HepG2 (cell line): ENCODE results near the gene MAGEA12. TPM values are rescaled to one million over a fixed set of nuclear protein-coding genes. Genes with fewer than 3 reads are reported as not detected.

Experiments
- ATAC-seq: fragments of 200-7000 bp; cut with Tn5 transposase; 3 replicates; pipeline ENCODE4 v1.9.1; 2020; ENCODE audit warnings: mild to moderate bottlenecking, moderate library complexity
- BruUV-seq: library from RNA; stranded (reverse); fragments of 400-500 nt; replicated peaks from 2 replicates; lab custom pipeline; 2021; lab: Mats Ljungman, UMichigan
- CTCF ChIA-PET: fragments of 300-600 bp; formaldehyde crosslinking; extraction: SDS; loops from one replicate; lab custom pipeline; 2021; ENCODE audit warnings: low total read pairs, inconsistent platforms, low intra/inter-chr PET ratio; lab: Yijun Ruan, JAX
- POLR2A ChIA-PET: fragments of 350-600 bp; sonication (Branson Sonifier 250); formaldehyde crosslinking; loops from one replicate; lab custom pipeline; 2020; ENCODE audit warnings: antibody characterized with exemption, inconsistent platforms; lab: Yijun Ruan, JAX
- DNase-seq: peaks from one replicate; pipeline ENCODE4 v3.0.0-alpha.2; 2015; ENCODE audit warnings: low spot score
- FAIRE-seq: peaks from 3 replicates; lab custom pipeline; 2011; peaks lifted over from hg19 to GRCh38; lab: Jason Lieb, UNC
- H2AFZ ChIP-seq: one replicate; pipeline ENCODE4 v1.6.1; 2011; ENCODE audit warnings: low read length, inconsistent platforms
- H3K27ac ChIP-seq: fragments of 300-600 bp; 3 replicates; pipeline ENCODE4 v1.8.0; 2011; ENCODE audit warnings: mixed run types, mild to moderate bottlenecking, mixed read lengths, low read length, inconsistent platforms; ENCODE audit not compliant: insufficient read depth; ENCODE audit errors: extremely low read length
- H3K27me3 ChIP-seq, 2 experiments: fragments of 200-600 bp in 1 of 2; 2 replicates in 1 of 2; 3 replicates in 1 of 2; pipeline versions ENCODE4 v1.6.0 to v1.8.0; 2011; ENCODE audit warnings: low read length in 2 of 2, mild to moderate bottlenecking in 2 of 2, moderate library complexity in 2 of 2, inconsistent platforms in 1 of 2; ENCODE audit not compliant: insufficient read depth in 2 of 2, control insufficient read depth in 1 of 2
- H3K36me3 ChIP-seq, 2 experiments: fragments of 200-600 bp in 1 of 2; replicated peaks in 1 of 2; 2 replicates in 1 of 2; 3 replicates in 1 of 2; pipeline versions ENCODE4 v1.5.1 to v1.8.0; 2011; ENCODE audit warnings: low read length in 2 of 2, inconsistent platforms in 1 of 2; ENCODE audit not compliant: insufficient read depth in 2 of 2, control insufficient read depth in 1 of 2
- H3K4me1 ChIP-seq: 2 replicates; pipeline ENCODE4 v1.5.1; 2012; ENCODE audit warnings: low read length, inconsistent platforms; ENCODE audit not compliant: insufficient read depth
- H3K4me2 ChIP-seq: 2 replicates; pipeline ENCODE4 v1.6.0; 2011; ENCODE audit warnings: low read depth, low read length, inconsistent platforms
- H3K4me3 ChIP-seq, 3 experiments: fragments of 200-600 bp in 1 of 3; sonication (generic), shearing (Covaris generic) in 1 of 3; replicated peaks in 1 of 3; 2 replicates each; pipeline ENCODE4 v1.5.1; 2011 to 2016; ENCODE audit warnings: low read length in 3 of 3, inconsistent platforms in 2 of 3, low read depth in 2 of 3, mild to moderate bottlenecking in 2 of 3, control low read depth in 1 of 3, mixed read lengths in 1 of 3; ENCODE audit not compliant: insufficient read depth in 1 of 3
- H3K79me2 ChIP-seq: one replicate; pipeline ENCODE4 v1.6.1; 2011; ENCODE audit warnings: low read length, inconsistent platforms; ENCODE audit not compliant: insufficient read depth
- H3K9ac ChIP-seq: 2 replicates; pipeline ENCODE4 v1.6.0; 2011; ENCODE audit warnings: mild to moderate bottlenecking, low read depth, low read length, inconsistent platforms; ENCODE audit not compliant: insufficient read depth
- H3K9me3 ChIP-seq: 2 replicates; pipeline ENCODE4 v1.5.1; 2012; ENCODE audit warnings: mild to moderate bottlenecking, low read length
- H4K20me1 ChIP-seq: 2 replicates; pipeline ENCODE4 v1.6.0; 2011; ENCODE audit warnings: inconsistent platforms, mild to moderate bottlenecking, low read length, moderate library complexity; ENCODE audit not compliant: insufficient read depth
- AGO1 ChIP-seq: fragments of 200-400 bp; formaldehyde crosslinking; IDR thresholded peaks from 2 replicates; pipeline ENCODE4 v1.6.1; 2017; ENCODE audit warnings: mild to moderate bottlenecking, low read depth, low read length, moderate library complexity; ENCODE audit not compliant: poor library complexity, severe bottlenecking
- ASH2L ChIP-seq: fragments of 300-600, 200-600 bp; sonication (generic); IDR thresholded peaks from 2 replicates; pipeline ENCODE4 v1.7.0; 2017; ENCODE audit warnings: low read depth, mild to moderate bottlenecking, moderate library complexity, mixed read lengths, low read length; ENCODE audit not compliant: insufficient read length
- MED1 ChIP-seq: sonication (generic); formaldehyde crosslinking; IDR thresholded peaks from 2 replicates; pipeline ENCODE4 v1.4.0; 2020; ENCODE audit warnings: missing genetic modification reagents
- NFIB ChIP-seq: sonication (generic); formaldehyde crosslinking; IDR thresholded peaks from 2 replicates; pipeline ENCODE4 v1.9.0; 2021; ENCODE audit warnings: missing genetic modification reagents, mild to moderate bottlenecking, borderline replicate concordance
- PHF21A ChIP-seq: sonication (generic); formaldehyde crosslinking; IDR thresholded peaks from 2 replicates; pipeline ENCODE4 v1.5.0; 2020; ENCODE audit warnings: mild to moderate bottlenecking, missing genetic modification reagents
- RELA ChIP-seq: sonication (generic); formaldehyde crosslinking; IDR thresholded peaks from 2 replicates; pipeline ENCODE4 v1.4.0; 2020; ENCODE audit warnings: missing genetic modification reagents
- SRF ChIP-seq: IDR thresholded peaks from 2 replicates; pipeline ENCODE4 v1.6.1; 2011; ENCODE audit warnings: mild to moderate bottlenecking, low read depth, low read length, moderate library complexity
- SRSF1 ChIP-seq: fragments of 200-400 bp; formaldehyde crosslinking; optimal IDR thresholded peaks from 2 replicates; pipeline ENCODE3; 2017; ENCODE audit warnings: mild to moderate bottlenecking, low read depth, low read length, moderate library complexity
- STAT6 ChIP-seq: sonication (generic); formaldehyde crosslinking; IDR thresholded peaks from 2 replicates; pipeline ENCODE4 v1.4.0; 2020; ENCODE audit warnings: missing genetic modification reagents, mild to moderate bottlenecking, borderline replicate concordance
- TFE3 ChIP-seq: IDR thresholded peaks from 2 replicates; pipeline ENCODE4 v1.6.1; 2016
- ZNF333 ChIP-seq: sonication (generic); formaldehyde crosslinking; IDR thresholded peaks from 2 replicates; pipeline ENCODE4 v1.4.0; 2020; ENCODE audit warnings: mild to moderate bottlenecking, missing genetic modification reagents, borderline replicate concordance
- ZNF451 ChIP-seq: sonication (generic); formaldehyde crosslinking; IDR thresholded peaks from 2 replicates; pipeline ENCODE4 v1.5.0; 2020; ENCODE audit warnings: mild to moderate bottlenecking, missing genetic modification reagents
- ZNF766 ChIP-seq: sonication (generic); formaldehyde crosslinking; IDR thresholded peaks from 2 replicates; pipeline ENCODE4 v1.5.0; 2020; ENCODE audit warnings: missing genetic modification reagents, borderline replicate concordance
- WGBS: methylation state at CpG from one replicate; pipeline ENCODE4 v1.1.6; 2017; ENCODE audit warnings: low lambda C conversion rate; 5-methylcytosine and 5-hydroxymethylcytosine counted together
- in situ Hi-C: cut with HindIII; loops from 2 replicates; pipeline ENCODE4 v1.10.0; 2017; ENCODE audit warnings: low pct_unique_long_range_greater_than_20kb; ENCODE audit not compliant: extremely low pct_ligation_motif_present
- intact Hi-C: fragments of 100-400 bp; cut with micrococcal nuclease; formaldehyde crosslinking; loops from one replicate; pipeline ENCODE4 v1.10.0; 2022; ENCODE audit not compliant: unreplicated experiment
- polyA plus RNA-seq, 8 experiments: library from polyadenylated mRNA; depleted of rRNA in 3 of 8; stranded (reverse) in 7 of 8; unstranded in 1 of 8; fragments of >200 nt; fragmentation: Illumina TruSeq in 4 of 8; extraction: Trizol in 4 of 8; gene quantifications; 2 replicates each; pipeline versions ENCODE4 v1.2.1 to v1.2.3, GENCODE V29; 2011 to 2016; ENCODE audit warnings: low read depth in 4 of 8, missing spikeins in 1 of 8, mixed read lengths in 1 of 8; ENCODE audit not compliant: insufficient read depth in 1 of 8
- total RNA-seq, 5 experiments: library from RNA; depleted of rRNA; stranded (reverse); fragments of >200 nt; fragmentation: Illumina TruSeq; extraction: Trizol; gene quantifications; 2 replicates each; pipeline ENCODE4 v1.2.3, GENCODE V29; 2016; ENCODE audit warnings: low read depth in 1 of 5

Gene MAGEA12
- total and polyA plus RNA-seq, 2 of the 13 experiments (the other 11 are each of a cell fraction or from before 2014, with no cell fraction given), result not detected

- Histone ChIP-seq H3K27ac (no peak overlapping the region), H2AFZ (no peak overlapping the region), H3K4me3 (no peak overlapping the region), H3K4me2 (no peak overlapping the region), H3K9me3 (no peaks in the 10 kb centered on the region), H4K20me1 (no peaks in the 10 kb centered on the region), H3K79me2 (no peaks in the 10 kb centered on the region), H3K4me1 (no peaks in the 10 kb centered on the region), H3K9ac (no peak overlapping the region), H3K36me3 (no peaks in the 10 kb centered on the region), H3K27me3 (no peaks in the 10 kb centered on the region)
- WGBS, result no CpG with 5 or more reads among the region's 2 CpGs
- ChIA-PET POLR2A (no interaction called here), CTCF (no interaction called here)
- no peak for TF ChIP-seq ZNF766 (CRISPR knock-in tag)
- no peak for TF ChIP-seq AGO1
- no peak for TF ChIP-seq STAT6 (CRISPR knock-in tag)
- no peak for TF ChIP-seq ZNF333 (CRISPR knock-in tag)
- no peak for DNase-seq
- intact Hi-C loops, result no loop called here
- no TSS peak for BruUV-seq
- no peak for FAIRE-seq
- ATAC-seq, result no peak
- in situ Hi-C loops, result no loop called here
Measured at GRCh38 chrX:152735101-152735500, 1.5 kb downstream of the MAGEA12 start.

- no peak overlapping the region for H3K27ac ChIP-seq
- no peaks in the 10 kb centered on the region for H3K36me3 ChIP-seq
- H3K4me1 ChIP-seq, result no peaks in the 10 kb centered on the region
- no peaks in the 10 kb centered on the region for H3K79me2 ChIP-seq
- H4K20me1 ChIP-seq, result no peaks in the 10 kb centered on the region
- no peak for DNase-seq
- no peak overlapping the region for H3K9ac ChIP-seq
- FAIRE-seq, result no peak
- H3K27me3 ChIP-seq, result no peaks in the 10 kb centered on the region
- no peak overlapping the region for H2AFZ ChIP-seq
- in situ Hi-C loops (no loop called here), intact Hi-C loops (no loop called here)
- ChIA-PET CTCF (no interaction called here), POLR2A (interaction anchor here (0.6 kb wide), 1 partner anchor 957 kb away, joined by 3 read pairs; no protein-coding TSS in a partner anchor)
- no peaks in the 10 kb centered on the region for H3K9me3 ChIP-seq
- H3K4me3 ChIP-seq, result no peak overlapping the region
- ATAC-seq, result no peak
- TF ChIP-seq RELA (CRISPR knock-in tag) (no peak), ZNF451 (CRISPR knock-in tag) (no peak), ASH2L (no peak), SRF (no peak), MED1 (no peak), NFIB (no peak), SRSF1 (no peak), TFE3 (CRISPR knock-in tag) (no peak), PHF21A (CRISPR knock-in tag) (no peak)
- H3K4me2 ChIP-seq, result no peak overlapping the region
- BruUV-seq, result no TSS peak
- WGBS, result 60% methylated on average over 1 of the region's 12 CpGs
Measured at GRCh38 chrX:152735860-152736511, 2.4 kb downstream of the MAGEA12 start.
